Measurements from ENCODE around the gene C1QTNF12. TPM values are rescaled to one million over a fixed set of nuclear protein-coding genes. Genes with fewer than 3 reads are reported as not detected.
A peak's percentile ranks its signal among the peaks of the same experiment; 100 is the strongest.

Gene C1QTNF12
- polyA plus RNA-seq, 1 donor, result 50.5 TPM

DNA sequence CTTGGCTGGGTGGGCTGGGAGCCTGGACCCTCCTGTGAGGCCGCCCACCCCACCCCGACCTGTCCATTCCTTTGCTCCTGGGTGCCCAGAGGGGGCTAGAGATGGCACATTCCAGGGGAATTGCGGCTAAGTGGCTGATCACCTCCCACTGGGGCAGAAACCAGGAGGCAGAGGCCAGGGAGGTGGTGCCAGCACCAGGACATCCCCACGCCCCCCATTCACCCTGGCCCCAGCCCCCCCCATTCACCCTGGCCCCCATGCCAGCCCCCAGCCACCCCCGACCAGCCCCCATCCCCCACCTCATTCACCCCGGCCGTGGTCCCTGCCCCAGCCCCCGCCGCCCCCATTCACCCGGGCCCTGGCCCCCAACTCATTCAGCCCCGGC, 6.2 kb downstream of the C1QTNF12 start:
- no peak for DNase-seq
- Histone ChIP-seq H3K27me3 (ENCODE audit: control insufficient read depth, insufficient read depth, low read length) (peaks cover 37% of the 10 kb centered on the region), H3K27ac (ENCODE audit: low read length) (no peak overlapping the region), H3K4me1 (ENCODE audit: control insufficient read depth, insufficient read depth, low read length) (peaks cover 36% of the 10 kb centered on the region), H3K4me3 (ENCODE audit: low read length) (no peak overlapping the region), H3K36me3 (ENCODE audit: control insufficient read depth, insufficient read depth, low read length) (no peaks in the 10 kb centered on the region), H3K9me3 (ENCODE audit: control insufficient read depth, low read depth, low read length) (peaks cover 12% of the 10 kb centered on the region)
- no CpG with 5 or more reads among the region's 11 CpGs for WGBS (ENCODE audit: insufficient coverage, low lambda C conversion rate)

DNA sequence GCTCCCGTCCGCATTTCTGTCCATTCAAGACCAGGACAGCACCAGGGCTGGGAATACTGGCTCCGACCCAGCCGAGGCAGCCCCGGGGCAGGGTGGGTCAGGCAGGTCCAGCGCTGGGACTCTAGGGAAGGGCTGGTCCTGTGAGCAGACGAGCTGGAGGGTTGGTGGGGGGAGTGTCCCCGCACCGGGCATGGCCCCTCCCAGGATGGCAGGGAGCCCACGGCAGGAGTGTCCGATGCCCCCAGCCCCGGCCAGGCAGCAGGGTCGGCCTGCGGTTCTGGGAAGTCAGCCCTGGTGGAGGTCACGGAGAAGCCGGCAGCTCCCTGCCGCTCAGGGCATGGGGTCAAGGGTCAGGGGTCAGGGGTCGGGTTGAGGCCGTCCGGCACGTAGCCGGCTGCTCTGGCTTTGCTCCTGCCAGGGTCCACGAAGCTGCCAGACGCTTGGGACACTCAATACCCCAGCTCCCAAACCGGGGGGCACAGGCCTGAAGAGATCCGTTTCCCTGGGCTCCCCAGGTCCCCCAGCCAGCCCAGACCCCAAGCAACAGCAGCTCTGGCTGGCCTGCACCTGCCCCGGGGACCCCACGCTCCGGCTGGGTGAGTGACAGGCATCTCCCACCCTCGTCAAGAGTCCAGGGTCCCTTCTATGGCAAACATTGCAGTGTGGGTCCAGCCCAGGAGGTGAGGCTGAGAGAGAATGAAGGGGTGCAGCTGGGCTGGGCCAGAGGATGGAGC, 6.7 kb downstream of the C1QTNF12 start:
- Histone ChIP-seq H3K36me3 (ENCODE audit: control insufficient read depth, insufficient read depth, low read length) (no peaks in the 10 kb centered on the region), H3K27me3 (ENCODE audit: control insufficient read depth, insufficient read depth, low read length) (peaks cover 35% of the 10 kb centered on the region), H3K4me1 (ENCODE audit: control insufficient read depth, insufficient read depth, low read length) (peaks cover 36% of the 10 kb centered on the region), H3K4me3 (ENCODE audit: low read length) (no peak overlapping the region), H3K9me3 (ENCODE audit: control insufficient read depth, low read depth, low read length) (peaks cover 11% of the 10 kb centered on the region), H3K27ac (ENCODE audit: low read length) (no peak overlapping the region)
- no CpG with 5 or more reads among the region's 30 CpGs for WGBS (ENCODE audit: insufficient coverage, low lambda C conversion rate)
- DNase-seq, result no peak

DNA sequence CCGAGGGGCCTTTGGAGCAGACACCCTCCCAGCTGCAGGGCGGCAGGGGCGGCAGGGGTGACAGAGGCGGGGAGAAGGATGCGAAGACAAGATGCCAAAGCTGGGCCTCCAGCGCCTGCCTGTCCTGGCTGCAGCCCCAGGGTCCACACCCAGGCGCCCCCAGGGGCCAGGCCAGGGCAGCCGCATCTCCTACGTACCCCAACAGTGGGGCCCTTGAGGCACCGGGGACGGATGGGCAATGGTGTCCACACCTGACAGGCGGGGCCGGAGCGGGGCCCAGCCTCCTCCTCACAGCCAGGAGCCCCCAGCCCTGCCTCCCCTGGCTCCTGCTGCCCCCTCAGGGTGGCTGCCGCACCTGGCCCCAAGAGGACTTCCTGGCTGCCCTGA, 7.3 kb downstream of the C1QTNF12 start:
- Histone ChIP-seq H3K4me1 (ENCODE audit: control insufficient read depth, insufficient read depth, low read length) (peaks cover 36% of the 10 kb centered on the region), H3K27ac (ENCODE audit: low read length) (no peak overlapping the region), H3K4me3 (ENCODE audit: low read length) (no peak overlapping the region), H3K36me3 (ENCODE audit: control insufficient read depth, insufficient read depth, low read length) (peaks cover 3% of the 10 kb centered on the region), H3K27me3 (ENCODE audit: control insufficient read depth, insufficient read depth, low read length) (peaks cover 35% of the 10 kb centered on the region), H3K9me3 (ENCODE audit: control insufficient read depth, low read depth, low read length) (peaks cover 11% of the 10 kb centered on the region)
- DNase-seq, result no peak
- no CpG with 5 or more reads among the region's 15 CpGs for WGBS (ENCODE audit: insufficient coverage, low lambda C conversion rate)

DNA sequence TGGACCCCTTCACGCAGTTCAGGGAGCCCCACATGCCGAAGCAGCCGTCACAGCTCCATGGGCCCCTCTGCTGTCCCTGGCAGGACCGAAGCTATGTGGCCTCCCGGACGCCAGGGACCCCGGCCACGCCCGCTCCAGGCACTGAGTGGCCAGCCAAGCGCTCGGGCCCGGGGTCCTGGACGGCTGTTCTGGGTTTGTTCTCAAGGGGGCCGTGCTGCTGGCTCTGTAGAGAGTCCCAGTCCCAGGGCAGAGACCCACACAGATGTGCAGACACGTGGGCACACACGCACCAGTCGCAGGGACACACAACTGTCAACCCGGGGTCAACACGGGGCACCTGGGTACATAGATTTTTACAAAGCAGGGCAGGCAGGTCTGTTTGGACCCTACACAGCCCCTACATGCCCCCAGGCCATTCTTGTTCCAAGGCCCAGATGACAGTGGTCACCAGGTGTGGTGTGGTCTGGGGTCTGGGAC, 7.8 kb downstream of the C1QTNF12 start:
- Histone ChIP-seq H3K4me3 (ENCODE audit: low read length) (no peak overlapping the region), H3K4me1 (ENCODE audit: control insufficient read depth, insufficient read depth, low read length) (peaks cover 39% of the 10 kb centered on the region), H3K36me3 (ENCODE audit: control insufficient read depth, insufficient read depth, low read length) (peaks cover 8% of the 10 kb centered on the region), H3K27me3 (ENCODE audit: control insufficient read depth, insufficient read depth, low read length) (peaks cover 35% of the 10 kb centered on the region), H3K27ac (ENCODE audit: low read length) (no peak overlapping the region), H3K9me3 (ENCODE audit: control insufficient read depth, low read depth, low read length) (peaks cover 12% of the 10 kb centered on the region)
- WGBS (ENCODE audit: insufficient coverage, low lambda C conversion rate), result no CpG with 5 or more reads among the region's 19 CpGs
- no peak for DNase-seq

DNA sequence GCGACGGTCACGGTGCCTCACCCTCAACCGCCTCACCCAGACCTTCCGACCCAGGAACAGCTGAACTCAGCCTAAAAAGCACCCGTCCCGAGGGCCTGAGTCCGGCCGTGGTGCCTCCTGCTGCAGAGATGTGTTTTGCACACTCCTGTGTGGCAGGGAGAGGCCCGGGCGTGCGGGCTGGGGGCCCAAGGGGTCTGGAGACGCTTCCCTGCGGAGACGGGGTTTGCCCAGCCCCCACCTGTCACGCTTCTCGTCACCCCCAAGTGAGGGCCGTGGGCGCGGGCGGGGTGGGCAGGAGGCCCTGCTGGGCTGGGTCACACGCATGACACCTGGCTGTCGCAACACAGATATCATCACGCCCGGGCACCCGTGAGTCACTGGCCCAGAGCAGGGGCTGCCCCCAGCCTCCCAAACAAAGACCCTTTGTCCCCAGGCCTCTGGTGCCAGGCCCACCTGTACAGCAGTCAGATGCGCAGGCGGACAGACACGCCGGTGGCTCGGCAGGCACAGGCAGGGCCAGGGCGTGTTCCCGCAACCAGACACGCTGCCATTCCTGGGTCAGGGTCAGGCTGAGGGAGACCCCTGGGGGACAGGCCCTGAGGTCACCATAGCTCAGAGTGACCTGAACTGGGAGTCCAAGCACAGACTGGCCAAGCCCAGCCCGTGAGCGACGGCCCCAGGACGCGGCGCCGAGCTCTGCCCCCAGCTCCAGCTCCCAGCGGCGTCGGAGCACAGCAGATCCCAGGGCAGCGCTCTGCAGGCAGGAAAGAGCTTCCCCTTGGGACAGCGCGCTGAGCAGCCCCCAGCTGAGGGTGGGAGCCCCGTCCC, 8.4 kb downstream of the C1QTNF12 start:
- peaks cover 35% of the 10 kb centered on the region for H3K27me3 ChIP-seq (ENCODE audit: control insufficient read depth, insufficient read depth, low read length)
- H3K27ac ChIP-seq (ENCODE audit: low read length), result no peak overlapping the region
- H3K4me1 ChIP-seq (ENCODE audit: control insufficient read depth, insufficient read depth, low read length), result peaks cover 41% of the 10 kb centered on the region
- no CpG with 5 or more reads among the region's 48 CpGs for WGBS (ENCODE audit: insufficient coverage, low lambda C conversion rate)
- DNase-seq, result peak; percentile 76 to 82
- peaks cover 19% of the 10 kb centered on the region for H3K9me3 ChIP-seq (ENCODE audit: control insufficient read depth, low read depth, low read length)
- H3K4me3 ChIP-seq (ENCODE audit: low read length), result peak overlapping the region; percentile 0
- H3K36me3 ChIP-seq (ENCODE audit: control insufficient read depth, insufficient read depth, low read length), result peaks cover 10% of the 10 kb centered on the region

DNA sequence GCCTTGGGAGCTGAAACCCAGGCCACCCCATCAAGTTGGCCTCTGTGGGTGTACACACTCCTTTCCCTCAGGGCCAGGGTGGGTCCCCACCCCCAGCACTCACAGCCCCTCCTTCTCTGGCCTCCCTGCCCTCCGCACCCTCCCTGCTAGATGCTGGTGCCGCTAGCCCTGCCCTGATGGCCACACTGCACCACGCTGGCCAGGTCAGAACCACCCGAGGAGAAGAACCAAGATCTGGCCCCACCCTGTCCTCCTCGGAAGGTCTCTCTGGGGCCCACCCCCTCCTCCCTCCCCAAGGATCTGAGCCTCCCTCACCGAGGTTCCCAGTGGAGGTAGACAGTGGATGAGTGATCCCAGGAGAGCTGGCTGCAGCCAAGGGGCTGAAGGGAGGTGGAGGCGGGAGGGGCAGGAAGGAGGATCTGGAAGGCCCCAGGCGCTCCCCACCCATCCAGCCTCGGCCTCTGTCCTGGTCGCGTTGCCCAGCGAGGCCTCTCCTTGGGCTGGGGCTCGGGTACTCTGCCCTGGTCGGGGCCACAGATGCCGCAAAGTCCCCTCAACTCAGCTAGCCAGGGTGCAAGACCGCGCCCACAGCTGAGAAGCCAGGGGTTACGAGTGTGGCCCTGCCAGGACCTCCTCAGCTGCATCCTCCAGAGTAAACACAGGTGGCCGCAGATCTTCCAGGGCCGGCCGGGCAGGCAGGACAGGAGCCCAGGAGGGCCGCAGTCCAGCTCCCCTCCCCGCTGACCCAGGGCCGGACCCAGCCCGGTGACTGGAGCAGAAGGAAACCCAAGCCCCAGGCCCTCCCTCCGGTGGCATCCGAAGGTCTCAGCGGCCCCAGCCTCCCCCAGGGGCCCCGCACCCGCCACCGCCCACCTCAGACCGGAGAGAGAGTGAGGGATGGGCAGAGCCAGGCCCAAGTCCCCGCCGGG, 9.3 kb downstream of the C1QTNF12 start:
- H3K9me3 ChIP-seq (ENCODE audit: control insufficient read depth, low read depth, low read length), result peaks cover 26% of the 10 kb centered on the region
- H3K4me1 ChIP-seq (ENCODE audit: control insufficient read depth, insufficient read depth, low read length), result peaks cover 44% of the 10 kb centered on the region
- H3K27ac ChIP-seq (ENCODE audit: low read length), result peak overlapping the region; percentile 12
- H3K27me3 ChIP-seq (ENCODE audit: control insufficient read depth, insufficient read depth, low read length), result peaks cover 35% of the 10 kb centered on the region
- H3K36me3 ChIP-seq (ENCODE audit: control insufficient read depth, insufficient read depth, low read length), result peaks cover 10% of the 10 kb centered on the region
- no CpG with 5 or more reads among the region's 34 CpGs for WGBS (ENCODE audit: insufficient coverage, low lambda C conversion rate)
- peak; percentile 20 to 51 for DNase-seq
- peak overlapping the region; percentile 0 for H3K4me3 ChIP-seq (ENCODE audit: low read length)

DNA sequence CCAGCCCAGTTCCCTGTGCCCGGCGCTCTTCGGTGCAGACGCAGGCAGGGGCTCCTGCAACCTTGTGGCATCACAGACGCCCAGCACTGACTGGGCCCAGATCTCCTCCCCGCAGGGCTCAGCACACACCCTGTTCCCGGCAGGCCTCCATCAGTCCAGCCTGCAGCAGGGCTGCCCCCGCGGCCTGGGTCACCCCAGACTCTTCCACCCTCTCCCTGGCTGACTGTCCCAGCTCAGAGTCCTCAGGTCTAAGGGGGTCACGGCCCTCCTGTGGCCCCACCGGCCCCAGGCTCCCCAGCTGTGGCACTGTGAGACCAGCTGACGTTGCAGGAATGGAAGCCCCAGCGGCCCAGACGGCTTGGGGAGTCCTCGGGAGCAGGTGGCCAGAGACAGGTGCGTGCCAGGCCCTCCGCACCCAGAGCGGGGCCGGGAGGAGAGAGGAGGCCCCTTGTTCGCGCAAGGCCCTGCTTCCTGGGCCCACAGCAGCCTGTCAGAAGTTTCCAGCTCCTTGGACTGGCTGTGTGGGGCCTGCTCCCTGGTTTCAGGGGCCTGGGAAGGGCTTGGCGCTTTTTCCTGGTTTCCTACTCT, 10.3 kb downstream of the C1QTNF12 start:
- H3K27ac ChIP-seq (ENCODE audit: low read length), result peak overlapping the region; percentile 8
- peak; percentile 18 to 54 for DNase-seq
- peaks cover 44% of the 10 kb centered on the region for H3K4me1 ChIP-seq (ENCODE audit: control insufficient read depth, insufficient read depth, low read length)
- peaks cover 35% of the 10 kb centered on the region for H3K27me3 ChIP-seq (ENCODE audit: control insufficient read depth, insufficient read depth, low read length)
- H3K4me3 ChIP-seq (ENCODE audit: low read length), result no peak overlapping the region
- peaks cover 10% of the 10 kb centered on the region for H3K36me3 ChIP-seq (ENCODE audit: control insufficient read depth, insufficient read depth, low read length)
- no CpG with 5 or more reads among the region's 22 CpGs for WGBS (ENCODE audit: insufficient coverage, low lambda C conversion rate)
- peaks cover 26% of the 10 kb centered on the region for H3K9me3 ChIP-seq (ENCODE audit: control insufficient read depth, low read depth, low read length)

DNA sequence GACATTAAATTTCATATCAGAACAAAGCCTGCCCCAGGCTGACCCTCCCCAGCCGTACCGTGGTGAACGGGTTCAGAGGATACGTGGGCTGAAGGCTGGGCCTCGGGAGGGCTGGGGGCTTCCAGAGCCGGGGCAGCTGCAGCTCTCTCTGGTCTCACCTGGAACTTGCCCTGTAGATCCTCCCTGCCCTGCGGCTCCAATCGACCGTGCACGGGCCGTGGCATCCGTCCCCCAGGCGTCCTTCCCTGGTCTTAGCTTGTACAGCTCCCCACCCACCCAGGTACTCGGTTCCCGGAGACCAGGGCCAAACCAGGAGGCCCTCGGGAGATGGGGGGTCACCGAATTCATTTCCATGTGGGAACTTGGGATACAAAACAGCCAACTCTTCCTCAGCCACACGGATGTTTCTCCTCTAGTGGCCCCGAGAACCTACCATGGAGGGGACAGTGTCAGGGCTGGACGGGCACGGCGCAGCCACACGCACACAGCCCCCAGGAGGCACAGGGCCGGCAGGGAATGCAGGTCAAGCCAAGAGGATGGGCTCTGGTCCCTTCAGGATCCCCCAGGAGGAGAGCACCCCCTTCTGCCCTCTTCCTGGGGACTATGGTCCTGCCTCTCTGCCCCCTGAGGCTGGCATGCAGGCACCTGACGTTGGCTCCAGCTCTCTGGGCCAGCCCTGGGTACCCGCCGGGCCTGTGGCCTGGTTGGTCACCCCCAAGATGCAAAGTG, 11.3 kb downstream of the C1QTNF12 start:
- no peak overlapping the region for H3K27ac ChIP-seq (ENCODE audit: low read length)
- DNase-seq, result no peak
- H3K36me3 ChIP-seq (ENCODE audit: control insufficient read depth, insufficient read depth, low read length), result peaks cover 11% of the 10 kb centered on the region
- peaks cover 49% of the 10 kb centered on the region for H3K4me1 ChIP-seq (ENCODE audit: control insufficient read depth, insufficient read depth, low read length)
- peaks cover 26% of the 10 kb centered on the region for H3K9me3 ChIP-seq (ENCODE audit: control insufficient read depth, low read depth, low read length)
- H3K4me3 ChIP-seq (ENCODE audit: low read length), result no peak overlapping the region
- WGBS (ENCODE audit: insufficient coverage, low lambda C conversion rate), result no CpG with 5 or more reads among the region's 27 CpGs
- peaks cover 30% of the 10 kb centered on the region for H3K27me3 ChIP-seq (ENCODE audit: control insufficient read depth, insufficient read depth, low read length)

DNA sequence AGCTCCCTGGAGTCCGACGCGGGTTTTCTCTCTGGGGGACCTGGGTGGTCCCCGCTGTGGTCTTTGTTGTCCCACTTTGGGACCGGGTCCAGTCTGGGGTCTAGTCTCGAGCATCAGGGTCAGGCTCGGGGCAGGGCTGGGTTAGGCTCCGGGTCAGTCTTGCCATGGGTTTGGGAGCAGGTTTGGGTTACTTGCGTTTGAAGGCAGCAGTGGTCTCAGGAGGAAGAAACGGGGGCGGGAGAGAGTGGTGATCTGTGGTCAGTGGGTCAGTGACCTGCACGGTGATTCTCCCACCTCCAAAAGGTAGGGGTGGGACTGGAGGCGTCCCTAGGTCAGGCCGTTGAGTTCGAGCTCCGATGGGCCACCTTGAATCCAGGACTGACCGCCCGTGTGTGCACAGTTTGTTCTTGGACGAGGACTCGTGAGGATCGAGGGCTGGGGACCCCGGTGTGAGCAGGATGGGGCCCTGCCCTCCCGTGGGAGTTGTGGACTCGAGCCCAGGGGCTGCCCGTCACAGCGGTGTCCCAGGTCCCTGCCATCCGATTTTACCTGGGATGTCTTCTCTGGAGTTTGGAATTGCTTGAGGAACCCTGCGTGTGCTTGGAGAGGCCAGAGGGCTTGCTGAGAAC, 12.2 kb downstream of the C1QTNF12 start:
- peaks cover 19% of the 10 kb centered on the region for H3K9me3 ChIP-seq (ENCODE audit: control insufficient read depth, low read depth, low read length)
- peaks cover 21% of the 10 kb centered on the region for H3K27me3 ChIP-seq (ENCODE audit: control insufficient read depth, insufficient read depth, low read length)
- peaks cover 18% of the 10 kb centered on the region for H3K36me3 ChIP-seq (ENCODE audit: control insufficient read depth, insufficient read depth, low read length)
- no peak for DNase-seq
- WGBS (ENCODE audit: insufficient coverage, low lambda C conversion rate), result no CpG with 5 or more reads among the region's 28 CpGs
- peaks cover 45% of the 10 kb centered on the region for H3K4me1 ChIP-seq (ENCODE audit: control insufficient read depth, insufficient read depth, low read length)
- no peak overlapping the region for H3K4me3 ChIP-seq (ENCODE audit: low read length)
- H3K27ac ChIP-seq (ENCODE audit: low read length), result no peak overlapping the region

Data from large intestine (tissue), 3 donors.